SK-N-MC (cell line): ENCODE data around the gene MAGEL2.

ENCODE experiments used
- FOXP2 ChIP-seq: optimal IDR thresholded peaks from 2 replicates; pipeline ENCODE3; 2011; ENCODE audit warnings: mild to moderate bottlenecking, moderate library complexity; ENCODE audit not compliant: insufficient read depth; ENCODE audit errors: extremely low read length, control extremely low read depth
- POLR2AphosphoS5 ChIP-seq: IDR thresholded peaks from 2 replicates; pipeline ENCODE4 v1.6.1; 2012; ENCODE audit warnings: mild to moderate bottlenecking, low read depth, low read length, borderline replicate concordance

GRCh38 chr15:23644829-23645228 lies 2.8 kb downstream of the MAGEL2 start:
- TF ChIP-seq POLR2AphosphoS5 (no peak), FOXP2 (no peak)
